ENCODE data around the gene SLC16A4. TPM values are rescaled to one million over a fixed set of nuclear protein-coding genes. Genes with fewer than 3 reads are reported as not detected.

The SLC16A4 gene
- total RNA-seq, 1 experiment from 2014 or later = 0.46 TPM

DNA sequence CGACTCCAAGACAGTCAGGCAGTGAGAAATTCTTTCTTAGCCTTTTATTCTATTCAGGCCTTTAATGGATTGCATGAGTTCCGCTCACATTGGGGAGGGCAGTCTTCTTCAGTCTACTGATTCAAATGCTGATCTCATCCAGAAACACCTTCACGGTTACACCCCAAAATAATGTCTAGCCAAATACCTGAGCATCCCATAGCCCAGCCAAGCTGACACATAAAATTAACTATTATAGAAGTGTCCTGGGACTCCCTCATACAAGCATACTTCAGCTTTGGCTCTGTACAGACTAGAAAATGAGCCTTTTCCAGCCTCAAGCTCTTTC is 3.6 kb upstream of the SLC16A4 start:
- no peaks in the 10 kb centered on the region for H3K9me3 ChIP-seq (ENCODE audit: control insufficient read depth, insufficient read depth, low read depth, low read length)
- no peak for ATAC-seq
- no peak for TF ChIP-seq CTCF (IDR thresholded peaks at IDR 0.05)
- TF ChIP-seq, protein P1, sequence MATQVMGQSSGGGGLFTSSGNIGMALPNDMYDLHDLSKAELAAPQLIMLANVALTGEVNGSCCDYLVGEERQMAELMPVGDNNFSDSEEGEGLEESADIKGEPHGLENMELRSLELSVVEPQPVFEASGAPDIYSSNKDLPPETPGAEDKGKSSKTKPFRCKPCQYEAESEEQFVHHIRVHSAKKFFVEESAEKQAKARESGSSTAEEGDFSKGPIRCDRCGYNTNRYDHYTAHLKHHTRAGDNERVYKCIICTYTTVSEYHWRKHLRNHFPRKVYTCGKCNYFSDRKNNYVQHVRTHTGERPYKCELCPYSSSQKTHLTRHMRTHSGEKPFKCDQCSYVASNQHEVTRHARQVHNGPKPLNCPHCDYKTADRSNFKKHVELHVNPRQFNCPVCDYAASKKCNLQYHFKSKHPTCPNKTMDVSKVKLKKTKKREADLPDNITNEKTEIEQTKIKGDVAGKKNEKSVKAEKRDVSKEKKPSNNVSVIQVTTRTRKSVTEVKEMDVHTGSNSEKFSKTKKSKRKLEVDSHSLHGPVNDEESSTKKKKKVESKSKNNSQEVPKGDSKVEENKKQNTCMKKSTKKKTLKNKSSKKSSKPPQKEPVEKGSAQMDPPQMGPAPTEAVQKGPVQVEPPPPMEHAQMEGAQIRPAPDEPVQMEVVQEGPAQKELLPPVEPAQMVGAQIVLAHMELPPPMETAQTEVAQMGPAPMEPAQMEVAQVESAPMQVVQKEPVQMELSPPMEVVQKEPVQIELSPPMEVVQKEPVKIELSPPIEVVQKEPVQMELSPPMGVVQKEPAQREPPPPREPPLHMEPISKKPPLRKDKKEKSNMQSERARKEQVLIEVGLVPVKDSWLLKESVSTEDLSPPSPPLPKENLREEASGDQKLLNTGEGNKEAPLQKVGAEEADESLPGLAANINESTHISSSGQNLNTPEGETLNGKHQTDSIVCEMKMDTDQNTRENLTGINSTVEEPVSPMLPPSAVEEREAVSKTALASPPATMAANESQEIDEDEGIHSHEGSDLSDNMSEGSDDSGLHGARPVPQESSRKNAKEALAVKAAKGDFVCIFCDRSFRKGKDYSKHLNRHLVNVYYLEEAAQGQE (IDR thresholded peaks at IDR 0.05; ENCODE audit: insufficient read depth in 1 of 2, low read depth in 2 of 2, low read length in 1 of 2) = no peak
- no peak for TF ChIP-seq POLR2AphosphoS5 (IDR thresholded peaks at IDR 0.05; ENCODE audit: low read depth, low read length)
- TF ChIP-seq SIN3A (IDR thresholded peaks at IDR 0.05; ENCODE audit: borderline replicate concordance, insufficient read depth, low read depth, low read length) = no peak
- TF ChIP-seq TCF7L2 (IDR thresholded peaks at IDR 0.05; ENCODE audit: low read depth, low read length) = no peak
- no peak overlapping the region for H3K4me3 ChIP-seq (ENCODE audit: low read depth in 2 of 2, low read length in 2 of 2)
- BruUV-seq (replicated peaks) = no TSS peak
- intact Hi-C loops (cut with micrococcal nuclease; ENCODE audit: unreplicated experiment) = no loop called here
- H3K36me3 ChIP-seq (ENCODE audit: control insufficient read depth, insufficient read depth, low read length) = no peaks in the 10 kb centered on the region
- in situ Hi-C loops (cut with HindIII; ENCODE audit: low pct_unique_long_range_greater_than_20kb, low sequenced_read_pairs) = no loop called here
- DNase-seq (ENCODE audit: low read depth, low spot score) = no peak
- no peaks in the 10 kb centered on the region for H3K4me1 ChIP-seq (ENCODE audit: control insufficient read depth, insufficient read depth, low read length)
- ChIA-PET POLR2A (no interaction called here), CTCF (no interaction called here)
- H3K27me3 ChIP-seq (ENCODE audit: control insufficient read depth, insufficient read depth, low read length) = no peaks in the 10 kb centered on the region
- no peak overlapping the region for H3K27ac ChIP-seq (ENCODE audit: low read length)

DNA sequence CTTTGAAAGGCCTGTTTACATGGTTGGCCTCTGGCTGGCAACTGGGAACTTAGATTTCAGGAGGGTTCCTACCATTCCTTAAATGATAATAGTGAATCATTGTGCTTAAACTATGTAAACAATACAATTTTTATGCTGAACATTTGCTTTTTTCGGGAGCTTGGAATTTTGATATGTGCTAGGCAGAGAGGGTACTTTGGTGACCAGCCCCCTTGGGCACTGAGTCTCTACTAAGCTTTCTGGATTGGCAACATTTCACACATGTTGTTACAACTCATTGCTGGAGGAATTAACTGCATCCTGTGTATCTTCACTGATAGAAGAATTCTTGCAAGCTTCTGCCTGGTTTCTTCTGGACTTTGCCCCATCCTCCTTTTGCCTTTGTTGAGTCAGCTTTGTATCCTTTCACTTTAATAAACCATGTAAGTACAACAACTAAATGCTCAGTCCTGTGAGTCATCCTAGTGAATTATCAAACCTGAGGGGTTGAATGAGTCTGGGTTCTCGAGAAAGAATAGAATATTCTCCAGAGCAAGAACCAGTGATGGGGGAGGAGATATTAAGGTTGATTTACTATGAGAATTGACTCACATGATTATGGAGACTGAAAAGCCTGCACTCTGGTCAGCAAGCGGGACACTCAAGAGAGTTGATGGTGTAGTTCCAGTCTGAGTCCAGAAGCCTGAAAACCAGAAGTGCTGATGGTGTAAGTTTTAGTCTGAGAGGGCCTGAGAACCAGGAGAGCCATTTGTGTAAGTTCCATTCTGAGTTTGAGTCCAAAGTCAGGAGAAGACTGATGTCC is 3.1 kb upstream of the SLC16A4 start:
- POLR2A ChIA-PET = no interaction called here
- no peaks in the 10 kb centered on the region for H3K27me3 ChIP-seq (ENCODE audit: control insufficient read depth, insufficient read depth, low read length)
- CTCF ChIA-PET = no interaction called here
- H3K4me3 ChIP-seq (ENCODE audit: low read depth in 2 of 2, low read length in 2 of 2) = no peak overlapping the region
- in situ Hi-C loops (cut with HindIII; ENCODE audit: low pct_unique_long_range_greater_than_20kb, low sequenced_read_pairs) (no loop called here), intact Hi-C loops (cut with micrococcal nuclease; ENCODE audit: unreplicated experiment) (no loop called here)
- no peak for TF ChIP-seq POLR2AphosphoS5 (IDR thresholded peaks at IDR 0.05; ENCODE audit: low read depth, low read length)
- TF ChIP-seq TCF7L2 (IDR thresholded peaks at IDR 0.05; ENCODE audit: low read depth, low read length) = no peak
- TF ChIP-seq SIN3A (IDR thresholded peaks at IDR 0.05; ENCODE audit: borderline replicate concordance, insufficient read depth, low read depth, low read length) = no peak
- TF ChIP-seq CTCF (IDR thresholded peaks at IDR 0.05) = no peak
- TF ChIP-seq, protein P1 (IDR thresholded peaks at IDR 0.05; ENCODE audit: insufficient read depth in 1 of 2, low read depth in 2 of 2, low read length in 1 of 2) = no peak
- no peak for ATAC-seq
- DNase-seq (ENCODE audit: low read depth, low spot score) = no peak
- no TSS peak for BruUV-seq (replicated peaks)
- H3K9me3 ChIP-seq (ENCODE audit: control insufficient read depth, insufficient read depth, low read depth, low read length) = no peaks in the 10 kb centered on the region
- H3K36me3 ChIP-seq (ENCODE audit: control insufficient read depth, insufficient read depth, low read length) = no peaks in the 10 kb centered on the region
- H3K27ac ChIP-seq (ENCODE audit: low read length) = no peak overlapping the region
- H3K4me1 ChIP-seq (ENCODE audit: control insufficient read depth, insufficient read depth, low read length) = no peaks in the 10 kb centered on the region
